ENCODE results near the gene ACTA2.
A peak's percentile ranks its signal among the peaks of the same experiment; 100 is the strongest.

ACTA2 gene

GRCh38 chr10:88915781-88916180 is 36.8 kb downstream of the ACTA2 start:
- no peak overlapping the region for H4K8ac ChIP-seq (ENCODE audit: low read depth, low read length)
- H4K91ac ChIP-seq (ENCODE audit: low read depth, low read length), result no peak overlapping the region
- peak; percentile 88 to 96 for DNase-seq
- no peak overlapping the region for H3K18ac ChIP-seq (ENCODE audit: low read length)
- no peaks in the 10 kb centered on the region for H3K79me2 ChIP-seq (ENCODE audit: control insufficient read depth, insufficient read depth, low read length, poor library complexity)
- no peaks in the 10 kb centered on the region for H3K9me3 ChIP-seq (ENCODE audit: insufficient read depth, low read depth, low read length)
- H3K4me3 ChIP-seq (ENCODE audit: low read depth, low read length), result no peak overlapping the region
- H2AFZ ChIP-seq (ENCODE audit: insufficient read depth, low read length, poor library complexity), result no peak overlapping the region
- H3K9ac ChIP-seq (ENCODE audit: low read length), result no peak overlapping the region
- no peak overlapping the region for H2BK120ac ChIP-seq (ENCODE audit: insufficient read depth, low read length, poor library complexity)
- H2BK5ac ChIP-seq (ENCODE audit: low read depth, low read length, poor library complexity), result no peak overlapping the region
- no peak overlapping the region for H2AK5ac ChIP-seq (ENCODE audit: low read length)
- H3K36me3 ChIP-seq (ENCODE audit: control insufficient read depth in 1 of 2, insufficient read depth in 2 of 2, low read length in 2 of 2), result no peaks in the 10 kb centered on the region
- no peak overlapping the region for H3K14ac ChIP-seq (ENCODE audit: low read length)
- H4K12ac ChIP-seq (ENCODE audit: low read depth, low read length), result no peak overlapping the region
- H3K27me3 ChIP-seq (ENCODE audit: insufficient read depth, low read length), result no peaks in the 10 kb centered on the region
- H3K4me1 ChIP-seq (ENCODE audit: control insufficient read depth in 1 of 2, insufficient read depth in 2 of 2, low read length in 2 of 2), result peaks cover 0 to 5% of the 10 kb centered on the region in 2 experiments
- no peak overlapping the region for H3K4me2 ChIP-seq (ENCODE audit: low read length)
- H3K4ac ChIP-seq (ENCODE audit: low read depth, low read length), result no peak overlapping the region
- H3K27ac ChIP-seq (ENCODE audit: low read depth, low read length), result no peak overlapping the region
- no peaks in the 10 kb centered on the region for H3K79me1 ChIP-seq (ENCODE audit: low read length)
- H2BK12ac ChIP-seq (ENCODE audit: low read length), result no peak overlapping the region
- WGBS (ENCODE audit: extremely low coverage, insufficient coverage, insufficient read length), result no CpG with 5 or more reads among the region's 2 CpGs
- peak overlapping the region; percentile 61 for H3K23ac ChIP-seq (ENCODE audit: low read length)

DNA sequence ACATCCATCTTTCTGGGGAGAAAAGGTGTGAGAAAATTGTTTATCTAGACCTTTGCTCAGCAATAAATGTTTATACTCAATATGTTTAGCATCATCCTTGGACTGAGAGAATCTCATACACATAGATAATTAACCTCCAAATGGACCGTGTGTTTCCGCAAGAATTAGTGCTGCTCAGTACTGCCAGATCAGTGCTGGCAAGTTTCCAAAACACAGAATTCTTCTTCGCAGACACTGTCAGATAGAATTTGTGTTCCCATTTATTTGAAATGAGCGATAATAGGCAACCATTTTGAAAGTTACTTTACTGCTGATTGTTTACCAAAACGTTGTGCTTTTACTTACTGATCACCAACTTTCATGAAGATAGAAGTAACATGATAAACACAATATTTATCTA is 38.8 kb downstream of the ACTA2 start:
- no peak overlapping the region for H3K23ac ChIP-seq (ENCODE audit: low read length)
- H3K4ac ChIP-seq (ENCODE audit: low read depth, low read length), result no peak overlapping the region
- no peak overlapping the region for H4K8ac ChIP-seq (ENCODE audit: low read depth, low read length)
- H2BK12ac ChIP-seq (ENCODE audit: low read length), result no peak overlapping the region
- H2BK5ac ChIP-seq (ENCODE audit: low read depth, low read length, poor library complexity), result no peak overlapping the region
- H3K4me3 ChIP-seq (ENCODE audit: low read depth, low read length), result no peak overlapping the region
- no peak overlapping the region for H2AFZ ChIP-seq (ENCODE audit: insufficient read depth, low read length, poor library complexity)
- no peak for DNase-seq
- H3K4me1 ChIP-seq (ENCODE audit: control insufficient read depth in 1 of 2, insufficient read depth in 2 of 2, low read length in 2 of 2), result peaks cover 0 to 5% of the 10 kb centered on the region in 2 experiments
- H2BK120ac ChIP-seq (ENCODE audit: insufficient read depth, low read length, poor library complexity), result no peak overlapping the region
- H3K4me2 ChIP-seq (ENCODE audit: low read length), result no peak overlapping the region
- no peak overlapping the region for H3K9ac ChIP-seq (ENCODE audit: low read length)
- H3K27me3 ChIP-seq (ENCODE audit: insufficient read depth, low read length), result no peaks in the 10 kb centered on the region
- H4K12ac ChIP-seq (ENCODE audit: low read depth, low read length), result no peak overlapping the region
- no CpG with 5 or more reads among the region's 5 CpGs for WGBS (ENCODE audit: extremely low coverage, insufficient coverage, insufficient read length)
- H2AK5ac ChIP-seq (ENCODE audit: low read length), result no peak overlapping the region
- no peak overlapping the region for H4K91ac ChIP-seq (ENCODE audit: low read depth, low read length)
- H3K9me3 ChIP-seq (ENCODE audit: insufficient read depth, low read depth, low read length), result no peaks in the 10 kb centered on the region
- no peaks in the 10 kb centered on the region for H3K36me3 ChIP-seq (ENCODE audit: control insufficient read depth in 1 of 2, insufficient read depth in 2 of 2, low read length in 2 of 2)
- H3K79me1 ChIP-seq (ENCODE audit: low read length), result no peaks in the 10 kb centered on the region
- no peak overlapping the region for H3K27ac ChIP-seq (ENCODE audit: low read depth, low read length)
- H3K79me2 ChIP-seq (ENCODE audit: control insufficient read depth, insufficient read depth, low read length, poor library complexity), result no peaks in the 10 kb centered on the region
- H3K14ac ChIP-seq (ENCODE audit: low read length), result no peak overlapping the region
- H3K18ac ChIP-seq (ENCODE audit: low read length), result no peak overlapping the region

GRCh38 chr10:88913127-88913526 is 39.4 kb downstream of the ACTA2 start:
- no peak overlapping the region for H3K27ac ChIP-seq (ENCODE audit: low read depth, low read length)
- no peak overlapping the region for H4K91ac ChIP-seq (ENCODE audit: low read depth, low read length)
- H3K36me3 ChIP-seq (ENCODE audit: control insufficient read depth in 1 of 2, insufficient read depth in 2 of 2, low read length in 2 of 2), result no peaks in the 10 kb centered on the region
- H3K4me2 ChIP-seq (ENCODE audit: low read length), result no peak overlapping the region
- H3K4me3 ChIP-seq (ENCODE audit: low read depth, low read length), result no peak overlapping the region
- no peak overlapping the region for H3K18ac ChIP-seq (ENCODE audit: low read length)
- DNase-seq, result no peak
- no peak overlapping the region for H4K12ac ChIP-seq (ENCODE audit: low read depth, low read length)
- H2BK120ac ChIP-seq (ENCODE audit: insufficient read depth, low read length, poor library complexity), result no peak overlapping the region
- no peak overlapping the region for H3K4ac ChIP-seq (ENCODE audit: low read depth, low read length)
- no peaks in the 10 kb centered on the region for H3K27me3 ChIP-seq (ENCODE audit: insufficient read depth, low read length)
- H3K9ac ChIP-seq (ENCODE audit: low read length), result no peak overlapping the region
- H3K79me1 ChIP-seq (ENCODE audit: low read length), result no peaks in the 10 kb centered on the region
- H2AFZ ChIP-seq (ENCODE audit: insufficient read depth, low read length, poor library complexity), result no peak overlapping the region
- no peak overlapping the region for H2BK12ac ChIP-seq (ENCODE audit: low read length)
- no peak overlapping the region for H3K14ac ChIP-seq (ENCODE audit: low read length)
- H2BK5ac ChIP-seq (ENCODE audit: low read depth, low read length, poor library complexity), result no peak overlapping the region
- WGBS (ENCODE audit: extremely low coverage, insufficient coverage, insufficient read length), result no CpG with 5 or more reads among the region's 9 CpGs
- no peak overlapping the region for H2AK5ac ChIP-seq (ENCODE audit: low read length)
- H3K9me3 ChIP-seq (ENCODE audit: insufficient read depth, low read depth, low read length), result no peaks in the 10 kb centered on the region
- no peaks in the 10 kb centered on the region for H3K79me2 ChIP-seq (ENCODE audit: control insufficient read depth, insufficient read depth, low read length, poor library complexity)
- no peak overlapping the region for H3K23ac ChIP-seq (ENCODE audit: low read length)
- peaks cover 0 to 5% of the 10 kb centered on the region in 2 experiments for H3K4me1 ChIP-seq (ENCODE audit: control insufficient read depth in 1 of 2, insufficient read depth in 2 of 2, low read length in 2 of 2)
- no peak overlapping the region for H4K8ac ChIP-seq (ENCODE audit: low read depth, low read length)

- no CpG with 5 or more reads among the region's 3 CpGs for WGBS (ENCODE audit: extremely low coverage, insufficient coverage, insufficient read length)
- H3K4me3 ChIP-seq (ENCODE audit: low read depth, low read length), result no peak overlapping the region
- H2AK5ac ChIP-seq (ENCODE audit: low read length), result no peak overlapping the region
These were observed 40.7 kb downstream of the ACTA2 start for GRCh38 chr10:88911851-88912250.

More at GRCh38 chr10:88911851-88912250, 40.7 kb downstream of the ACTA2 start:
- Histone ChIP-seq H3K23ac (ENCODE audit: low read length) (no peak overlapping the region), H3K18ac (ENCODE audit: low read length) (no peak overlapping the region), H2BK5ac (ENCODE audit: low read depth, low read length, poor library complexity) (no peak overlapping the region), H3K4ac (ENCODE audit: low read depth, low read length) (no peak overlapping the region), H3K4me1 (ENCODE audit: control insufficient read depth in 1 of 2, insufficient read depth in 2 of 2, low read length in 2 of 2) (peaks cover 0 to 5% of the 10 kb centered on the region in 2 experiments), H2BK12ac (ENCODE audit: low read length) (no peak overlapping the region), H3K79me1 (ENCODE audit: low read length) (no peaks in the 10 kb centered on the region), H4K8ac (ENCODE audit: low read depth, low read length) (no peak overlapping the region), H3K14ac (ENCODE audit: low read length) (no peak overlapping the region), H3K79me2 (ENCODE audit: control insufficient read depth, insufficient read depth, low read length, poor library complexity) (no peaks in the 10 kb centered on the region), H2AFZ (ENCODE audit: insufficient read depth, low read length, poor library complexity) (no peak overlapping the region), H3K36me3 (ENCODE audit: control insufficient read depth in 1 of 2, insufficient read depth in 2 of 2, low read length in 2 of 2) (no peaks in the 10 kb centered on the region), H4K12ac (ENCODE audit: low read depth, low read length) (no peak overlapping the region), H4K91ac (ENCODE audit: low read depth, low read length) (no peak overlapping the region), H3K9me3 (ENCODE audit: insufficient read depth, low read depth, low read length) (no peaks in the 10 kb centered on the region), H3K27me3 (ENCODE audit: insufficient read depth, low read length) (no peaks in the 10 kb centered on the region), H3K9ac (ENCODE audit: low read length) (no peak overlapping the region), H2BK120ac (ENCODE audit: insufficient read depth, low read length, poor library complexity) (no peak overlapping the region), H3K4me2 (ENCODE audit: low read length) (no peak overlapping the region), H3K27ac (ENCODE audit: low read depth, low read length) (no peak overlapping the region)
- DNase-seq, result no peak

Data from trophoblast cell (in vitro differentiated cells and primary cell).